T-helper 9 cell (primary cell): Measurements from ENCODE around the gene ACOXL.

Experiments
- DNase-seq: peaks from one replicate; pipeline ENCODE4 v3.0.0-alpha.2; 2020

ACOXL gene

GRCh38 chr2:110877031-110877827, 144.9 kb downstream of the ACOXL start:
- no peak for DNase-seq

DNA sequence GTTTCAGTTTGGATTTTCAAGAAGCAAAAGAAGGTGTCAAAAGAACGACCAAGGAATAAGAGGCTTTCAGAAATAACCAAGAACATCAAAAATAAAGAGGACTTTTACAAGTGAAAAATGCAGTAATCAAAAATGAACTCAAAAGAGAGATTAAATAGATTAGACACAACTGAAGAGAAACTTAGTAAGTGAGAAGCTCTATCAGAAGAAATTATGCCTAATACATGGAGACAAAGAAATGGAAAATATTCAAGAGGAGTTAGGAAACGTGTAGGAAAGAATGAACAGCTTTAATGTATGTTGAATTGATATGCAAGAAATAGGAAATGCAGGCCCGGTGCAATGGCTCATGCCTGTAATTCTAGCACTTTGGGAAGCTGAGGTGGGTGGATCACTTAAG, 145.8 kb downstream of the ACOXL start:
- DNase-seq: no peak

GRCh38 chr2:110881908-110882307, 149.5 kb downstream of the ACOXL start:
- no peak for DNase-seq

DNA sequence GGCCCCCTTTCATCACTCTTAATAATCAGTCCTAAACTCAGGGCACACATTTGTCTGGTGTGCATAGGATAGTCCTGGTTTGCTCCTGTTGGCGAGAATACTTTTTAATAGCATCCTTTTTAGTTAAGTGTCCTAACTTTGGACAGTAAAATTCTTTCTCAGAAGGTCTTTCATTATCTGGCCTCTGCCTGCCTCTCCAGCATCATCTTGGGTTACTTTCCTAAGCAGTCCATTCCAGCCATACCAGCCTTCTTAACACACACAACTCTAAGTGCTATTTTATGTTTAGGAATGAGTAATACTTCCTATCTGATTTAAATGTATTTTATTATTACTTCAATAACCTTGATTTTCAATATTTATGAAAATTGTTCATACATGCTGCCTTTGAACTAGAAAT, 151.0 kb downstream of the ACOXL start:
- DNase-seq: no peak

GRCh38 chr2:110885256-110885655, 152.9 kb downstream of the ACOXL start:
- no peak for DNase-seq

- DNase-seq: no peak
Measured at GRCh38 chr2:110886826-110887573, 154.6 kb downstream of the ACOXL start.

DNA sequence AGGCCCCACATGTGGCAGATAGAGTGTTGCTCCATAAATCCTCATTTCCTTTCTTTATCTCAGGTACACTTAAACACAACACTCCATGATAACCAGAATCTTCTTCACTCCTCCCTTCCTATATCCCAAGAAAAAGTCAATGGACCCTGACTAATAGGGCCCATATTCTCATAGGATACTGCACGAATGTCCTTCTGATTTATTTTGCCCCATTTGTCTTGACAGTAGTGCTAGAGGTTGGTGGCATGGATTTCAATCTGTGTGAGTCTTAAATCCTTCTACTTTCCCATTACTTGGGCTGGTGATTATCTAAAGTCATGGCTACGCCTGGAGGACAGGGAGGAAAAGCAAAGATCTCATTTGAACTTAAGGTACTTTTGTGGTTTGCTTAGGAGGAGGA, 156.0 kb downstream of the ACOXL start:
- DNase-seq: no peak

DNA sequence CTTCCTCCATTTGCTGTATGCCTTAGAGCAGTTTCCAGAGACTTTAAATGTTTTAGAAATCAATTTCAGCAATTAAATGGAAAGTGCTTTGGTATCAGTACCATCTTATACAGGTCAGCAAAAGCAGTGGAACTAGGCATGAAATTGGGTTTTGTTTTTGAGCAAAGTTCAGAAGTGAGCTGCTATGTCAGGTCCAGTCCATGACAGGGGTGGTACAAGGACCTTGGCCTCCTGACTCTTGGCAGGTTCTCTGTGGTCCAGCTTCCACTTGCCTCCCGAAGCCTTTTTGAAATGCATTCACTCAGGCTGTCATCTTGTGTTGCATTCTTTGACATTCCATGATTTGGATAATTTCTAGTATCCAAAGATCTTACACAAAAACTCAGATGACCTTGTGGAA, 159.3 kb downstream of the ACOXL start:
- DNase-seq: no peak

DNA sequence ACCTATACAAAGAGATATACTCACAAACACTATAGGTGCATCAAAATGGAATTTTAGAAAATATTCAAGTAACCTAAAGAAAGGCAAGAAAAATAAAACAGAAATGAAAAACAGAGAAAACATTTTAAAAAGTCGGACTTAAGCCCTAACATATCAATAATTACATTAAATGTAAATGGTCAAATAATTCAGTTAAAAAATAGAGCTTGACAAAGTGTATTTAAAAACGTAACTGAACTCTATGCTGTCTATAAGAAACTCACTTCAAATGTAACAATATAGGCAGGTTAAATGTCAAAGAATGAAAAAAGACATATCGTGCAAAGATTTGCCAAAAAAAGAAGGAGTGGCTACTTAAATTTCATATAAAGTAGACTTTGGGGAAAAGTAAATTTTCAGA, 163.9 kb downstream of the ACOXL start:
- DNase-seq: no peak

GRCh38 chr2:110897966-110898365, 165.6 kb downstream of the ACOXL start:
- DNase-seq: no peak

GRCh38 chr2:110900191-110900590, 167.8 kb downstream of the ACOXL start:
- no peak for DNase-seq

GRCh38 chr2:110903548-110903947, 171.2 kb downstream of the ACOXL start:
- DNase-seq: no peak

DNA sequence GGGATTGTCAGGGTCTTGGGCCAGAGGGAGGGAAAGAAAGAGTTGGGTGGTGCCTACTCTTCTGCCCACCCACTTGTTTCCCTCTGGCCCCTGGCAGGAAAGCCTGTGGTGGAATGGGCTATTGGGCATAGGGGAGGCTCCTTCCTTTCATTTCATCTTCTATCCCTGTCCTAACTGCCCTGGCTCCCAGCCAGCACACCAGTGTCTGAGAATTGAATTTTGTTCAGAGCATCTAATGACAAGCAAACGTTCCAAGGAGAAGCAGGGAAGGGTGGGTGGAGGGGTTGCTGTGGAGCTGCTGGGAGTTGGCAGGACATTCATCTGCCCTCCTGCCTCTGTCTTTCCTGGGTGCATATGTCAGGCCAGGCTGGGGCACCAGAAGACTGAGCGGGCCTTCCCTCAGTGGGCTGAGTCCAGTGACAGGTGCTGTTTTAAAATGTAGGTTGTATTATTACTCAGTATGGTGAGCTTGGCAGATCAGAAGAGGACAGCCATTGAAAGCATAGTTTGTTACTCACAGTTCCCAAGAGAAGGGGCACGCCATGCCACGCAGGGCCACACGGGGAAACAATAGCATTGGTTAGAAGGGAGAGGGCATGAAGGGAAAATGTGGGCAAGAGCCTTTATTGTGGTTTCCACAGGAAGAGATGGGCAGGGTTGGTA, 171.9 kb downstream of the ACOXL start:
- DNase-seq: no peak

- DNase-seq: no peak
Measured at GRCh38 chr2:110904779-110905148, 172.4 kb downstream of the ACOXL start.

- no peak for DNase-seq
Measured at GRCh38 chr2:110905217-110905616, 172.8 kb downstream of the ACOXL start.

- no peak for DNase-seq
Measured at GRCh38 chr2:110906613-110907298, 174.4 kb downstream of the ACOXL start.

- no peak for DNase-seq
Measured at GRCh38 chr2:110909501-110909900, 177.1 kb downstream of the ACOXL start.

DNA sequence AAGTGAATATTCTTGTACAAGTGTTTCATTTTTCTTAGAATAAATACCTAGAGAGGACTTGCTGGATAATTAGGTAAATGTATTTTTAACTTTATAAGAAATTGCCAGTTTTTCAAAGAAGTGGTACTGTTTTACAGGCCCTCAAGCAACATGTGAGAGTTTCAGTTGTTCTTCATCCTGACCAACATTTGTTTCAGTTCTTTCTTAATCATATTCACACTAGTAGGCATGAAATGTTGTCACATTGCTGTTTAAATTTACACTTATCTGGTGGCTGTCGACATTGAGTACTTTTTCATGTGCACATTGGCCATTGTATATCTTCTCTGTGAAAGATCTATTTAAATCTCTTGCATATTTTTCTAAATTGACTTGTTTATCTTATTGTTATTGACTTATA, 178.1 kb downstream of the ACOXL start:
- DNase-seq: no peak

DNA sequence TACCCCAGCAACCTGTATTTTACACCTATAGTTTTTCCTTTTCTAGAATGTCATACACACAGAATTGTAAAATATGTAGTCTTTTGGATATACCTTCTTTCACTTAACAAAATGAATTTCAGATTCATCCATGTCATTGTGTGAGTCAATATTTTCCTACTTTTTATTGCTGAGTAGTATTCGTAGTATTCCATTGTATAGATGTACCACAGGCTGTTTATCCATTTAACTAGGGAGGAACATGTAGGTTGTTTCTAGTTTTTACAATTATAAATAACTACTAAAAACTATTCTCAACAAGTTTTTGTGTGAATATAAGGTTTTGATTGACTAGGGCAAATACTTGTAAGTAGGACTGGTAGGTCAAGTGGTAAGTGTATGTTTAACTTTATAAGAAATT, 187.4 kb downstream of the ACOXL start:
- DNase-seq: no peak

DNA sequence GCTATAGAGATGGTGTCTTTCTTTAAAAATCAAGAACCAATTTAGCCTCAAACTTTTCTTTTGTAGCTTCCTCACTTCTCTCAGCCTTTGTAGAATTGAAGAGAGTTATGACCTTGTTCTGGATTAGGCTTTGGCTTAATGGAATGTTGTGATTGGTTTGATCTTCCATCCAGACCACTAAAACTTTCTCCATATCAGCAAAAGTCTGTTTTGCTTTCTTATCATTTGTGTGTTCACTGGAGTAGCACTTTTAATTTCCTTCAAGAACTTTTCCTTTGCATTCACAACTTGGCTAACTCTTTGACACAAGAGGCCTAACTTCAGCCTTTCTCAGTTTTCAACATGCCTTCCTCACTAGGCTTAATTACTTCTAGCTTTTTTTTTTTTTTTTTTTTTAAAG, 193.1 kb downstream of the ACOXL start:
- no peak for DNase-seq

DNA sequence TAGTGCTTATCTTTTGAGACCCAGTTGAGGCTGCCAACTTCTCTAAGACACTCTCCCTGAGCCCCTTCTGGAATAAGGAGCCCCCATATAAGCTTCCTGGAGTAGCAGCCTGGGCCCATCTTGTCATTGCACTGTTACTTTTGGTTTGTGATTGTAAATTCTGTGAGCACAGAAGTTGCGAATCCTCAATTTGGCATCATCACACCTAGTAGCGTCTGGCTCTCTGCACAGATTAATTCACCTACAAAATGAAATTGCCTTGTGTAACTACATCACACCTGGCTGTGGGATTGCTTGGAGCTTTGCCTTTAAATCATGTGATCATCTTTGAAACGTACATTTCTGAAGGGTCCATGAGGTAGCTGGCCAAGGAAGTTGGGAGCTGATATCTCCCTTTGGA, 195.2 kb downstream of the ACOXL start:
- no peak for DNase-seq

DNA sequence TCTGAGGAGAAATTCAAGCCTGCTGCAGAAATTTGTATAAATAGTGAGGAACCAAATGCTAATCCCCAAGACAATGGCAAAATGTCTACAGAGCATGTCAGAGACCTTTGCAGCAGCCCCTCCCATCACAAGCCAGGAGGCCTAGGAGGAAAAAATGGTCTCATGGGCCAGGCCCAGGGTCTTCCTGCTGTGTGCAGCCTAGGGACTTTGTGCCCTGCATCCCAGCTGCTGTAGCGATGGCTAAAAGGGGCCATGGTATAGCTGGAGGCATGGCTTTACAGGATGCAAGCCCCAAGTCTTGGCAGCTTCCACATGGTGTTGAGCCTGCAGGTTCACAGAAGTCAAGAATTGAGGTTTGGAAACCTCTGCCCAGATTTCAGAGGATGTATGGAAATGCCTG, 197.2 kb downstream of the ACOXL start:
- DNase-seq: no peak

DNA sequence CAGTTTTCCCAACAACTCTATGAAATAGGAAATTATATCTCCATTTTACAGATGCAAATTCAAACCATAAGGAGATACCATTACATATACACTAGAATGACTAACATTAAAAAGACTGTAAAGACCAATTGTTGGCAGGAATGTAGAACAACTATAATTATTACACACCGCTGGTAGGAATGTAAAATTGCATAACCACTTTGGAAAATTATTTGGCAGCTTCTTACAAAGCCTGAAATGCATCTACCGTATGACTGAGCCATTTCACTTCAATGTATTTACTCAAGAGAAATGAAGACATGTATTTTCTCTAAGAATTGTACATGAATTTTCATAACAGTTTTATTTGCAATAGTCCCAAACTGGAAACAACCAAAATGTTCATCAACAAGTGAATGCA, 199.3 kb downstream of the ACOXL start:
- DNase-seq: no peak
